Ishikawa (cell line): ENCODE data around the gene PLXNB3.

Source experiments
- CEBPB ChIP-seq: IDR thresholded peaks from 2 replicates; pipeline ENCODE4 v1.6.1; 2012
- CREB1 ChIP-seq: IDR thresholded peaks from 2 replicates; pipeline ENCODE4 v1.6.1; 2012; ENCODE audit warnings: low read depth
- EGR1 ChIP-seq: IDR thresholded peaks from 2 replicates; pipeline ENCODE4 v1.6.1; 2012
- EP300 ChIP-seq: IDR thresholded peaks from 2 replicates; pipeline ENCODE4 v1.6.1; 2012; ENCODE audit warnings: borderline replicate concordance
- FOXM1 ChIP-seq: IDR thresholded peaks from 2 replicates; pipeline ENCODE4 v1.6.1; 2012; ENCODE audit warnings: low read depth, borderline replicate concordance
- NFIC ChIP-seq: IDR thresholded peaks from 2 replicates; pipeline ENCODE4 v1.6.1; 2012
- RAD21 ChIP-seq: IDR thresholded peaks from 2 replicates; pipeline ENCODE4 v1.6.1; 2012; ENCODE audit warnings: low read depth
- REST ChIP-seq: IDR thresholded peaks from 2 replicates; pipeline ENCODE4 v1.6.1; 2012; ENCODE audit warnings: low read depth, mild to moderate bottlenecking
- TAF1 ChIP-seq: IDR thresholded peaks from 2 replicates; pipeline ENCODE4 v1.6.1; 2012; ENCODE audit warnings: low read depth, mild to moderate bottlenecking
- TCF12 ChIP-seq: IDR thresholded peaks from 2 replicates; pipeline ENCODE4 v1.6.1; 2012; ENCODE audit warnings: low read depth
- TEAD4 ChIP-seq: IDR thresholded peaks from 2 replicates; pipeline ENCODE4 v1.6.1; 2012
- USF1 ChIP-seq: IDR thresholded peaks from 2 replicates; pipeline ENCODE4 v1.6.1; 2012
- YY1 ChIP-seq: IDR thresholded peaks from 2 replicates; pipeline ENCODE4 v1.6.1; 2012; ENCODE audit warnings: low read depth
- ZBTB7A ChIP-seq: IDR thresholded peaks from 2 replicates; pipeline ENCODE4 v1.6.1; 2012; ENCODE audit warnings: low read depth
- TF ChIP-seq, protein P1 (sequence below): IDR thresholded peaks from 2 replicates; pipeline ENCODE4 v1.6.1; 2012

The PLXNB3 gene

DNA sequence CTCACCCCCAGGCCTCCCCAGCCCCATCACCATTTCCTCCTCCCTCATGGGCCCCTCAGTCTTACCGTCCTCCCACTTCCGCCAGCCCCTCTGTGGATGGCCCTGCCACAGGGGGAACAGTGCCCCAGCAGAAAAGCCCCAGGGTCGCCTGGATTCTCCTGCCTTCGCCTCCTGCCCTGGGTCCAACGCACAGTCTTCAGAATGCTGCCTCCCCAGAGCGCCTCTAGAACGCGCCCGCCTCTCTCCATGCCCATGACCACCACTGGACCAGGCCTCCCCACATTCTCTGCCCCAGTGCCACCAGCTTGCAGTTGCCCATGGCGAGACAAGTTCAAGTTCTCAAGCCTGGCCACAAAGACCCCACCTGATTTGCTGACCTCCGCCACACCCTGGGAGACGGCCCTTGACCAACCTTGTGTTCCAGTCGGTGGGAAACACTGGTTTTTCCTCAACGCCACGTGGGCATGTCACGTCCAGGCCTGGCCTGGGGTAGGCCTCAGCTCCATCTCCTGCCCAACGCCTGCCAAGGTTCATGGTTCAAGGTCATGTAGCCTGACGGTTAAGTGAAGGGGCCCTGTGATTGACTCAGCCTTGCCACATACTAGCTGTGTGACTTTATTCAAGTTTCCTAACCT lies 634 bp upstream of the PLXNB3 start:
- no peak for TF ChIP-seq USF1
- TF ChIP-seq ZBTB7A, result no peak
- no peak for TF ChIP-seq RAD21
- TF ChIP-seq FOXM1, result no peak
- no peak for TF ChIP-seq EP300
- TF ChIP-seq REST, result no peak

DNA sequence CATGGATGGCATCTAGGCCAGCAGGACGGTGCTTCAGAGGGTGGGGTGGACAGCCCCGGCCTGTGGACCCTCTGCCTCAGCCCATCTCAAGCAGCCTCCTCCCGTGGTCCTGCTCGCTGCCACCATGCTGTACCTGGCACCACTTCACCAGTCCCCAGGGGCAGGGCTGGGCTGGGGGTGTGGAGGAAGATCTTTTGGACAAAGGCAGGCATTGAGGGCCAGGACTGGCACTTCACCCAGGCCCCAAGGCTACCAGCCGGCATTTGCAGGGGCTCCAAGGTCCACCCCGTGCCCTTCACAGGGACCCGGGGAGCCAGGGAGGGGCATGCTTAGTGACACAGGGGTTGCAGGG lies 713 bp downstream of the PLXNB3 start:
- TF ChIP-seq CEBPB (no peak), RAD21 (no peak), USF1 (no peak), REST (no peak), TEAD4 (no peak)

DNA sequence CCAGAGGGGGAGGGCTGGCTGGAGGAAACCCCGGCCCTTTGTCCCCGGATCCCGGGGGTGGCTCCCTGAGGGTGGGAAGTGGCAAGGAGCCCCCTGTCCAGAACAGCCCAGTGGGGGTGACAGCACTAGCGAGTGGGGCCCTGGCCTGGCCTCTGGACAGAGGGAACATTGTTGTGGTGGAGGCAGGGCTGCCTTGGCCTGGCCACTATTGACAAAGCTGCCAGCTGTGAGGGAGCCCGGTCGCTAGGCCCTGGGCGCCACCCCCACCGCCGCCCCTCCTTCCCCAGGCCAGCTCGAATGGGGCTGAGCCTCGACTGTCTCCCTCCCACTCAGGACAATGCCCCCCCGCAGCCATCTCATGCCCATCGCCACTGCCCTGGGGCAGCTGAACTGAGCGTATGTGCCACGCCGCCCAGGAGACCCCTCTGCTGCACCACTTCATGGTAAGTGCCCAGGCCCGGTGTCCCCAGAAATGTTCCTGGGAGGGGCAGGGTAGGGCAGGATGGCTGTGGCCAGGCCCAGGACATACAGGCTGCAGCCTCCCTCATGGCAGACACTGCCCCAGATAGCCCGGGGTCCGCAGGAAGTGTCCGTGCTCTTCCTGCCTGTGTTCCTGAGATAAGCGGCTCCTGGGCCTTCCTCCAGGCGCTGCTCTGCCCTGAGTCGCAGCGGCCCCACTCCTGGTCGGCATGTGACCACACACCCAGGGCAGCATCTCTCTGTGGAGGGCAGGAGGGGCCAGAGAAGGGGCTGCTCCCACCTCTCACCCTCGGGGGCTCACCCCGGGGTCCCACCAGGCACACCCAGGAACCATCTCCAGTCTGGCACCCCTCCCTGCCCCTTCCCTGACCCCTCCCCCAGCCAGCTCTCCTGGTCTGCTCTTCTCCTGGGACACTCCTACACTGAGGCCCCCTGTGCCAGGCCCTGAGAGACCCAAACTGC lies 1.4 kb downstream of the PLXNB3 start:
- TF ChIP-seq CEBPB (no peak), TEAD4 (no peak), RAD21 (no peak), NFIC (no peak), TCF12 (no peak), CREB1 (no peak), YY1 (no peak), USF1 (no peak), ZBTB7A (no peak), TAF1 (no peak), EP300 (no peak), EGR1 (no peak), FOXM1 (no peak), REST (no peak)
- TF ChIP-seq, protein P1, sequence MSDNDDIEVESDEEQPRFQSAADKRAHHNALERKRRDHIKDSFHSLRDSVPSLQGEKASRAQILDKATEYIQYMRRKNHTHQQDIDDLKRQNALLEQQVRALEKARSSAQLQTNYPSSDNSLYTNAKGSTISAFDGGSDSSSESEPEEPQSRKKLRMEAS, result no peak

DNA sequence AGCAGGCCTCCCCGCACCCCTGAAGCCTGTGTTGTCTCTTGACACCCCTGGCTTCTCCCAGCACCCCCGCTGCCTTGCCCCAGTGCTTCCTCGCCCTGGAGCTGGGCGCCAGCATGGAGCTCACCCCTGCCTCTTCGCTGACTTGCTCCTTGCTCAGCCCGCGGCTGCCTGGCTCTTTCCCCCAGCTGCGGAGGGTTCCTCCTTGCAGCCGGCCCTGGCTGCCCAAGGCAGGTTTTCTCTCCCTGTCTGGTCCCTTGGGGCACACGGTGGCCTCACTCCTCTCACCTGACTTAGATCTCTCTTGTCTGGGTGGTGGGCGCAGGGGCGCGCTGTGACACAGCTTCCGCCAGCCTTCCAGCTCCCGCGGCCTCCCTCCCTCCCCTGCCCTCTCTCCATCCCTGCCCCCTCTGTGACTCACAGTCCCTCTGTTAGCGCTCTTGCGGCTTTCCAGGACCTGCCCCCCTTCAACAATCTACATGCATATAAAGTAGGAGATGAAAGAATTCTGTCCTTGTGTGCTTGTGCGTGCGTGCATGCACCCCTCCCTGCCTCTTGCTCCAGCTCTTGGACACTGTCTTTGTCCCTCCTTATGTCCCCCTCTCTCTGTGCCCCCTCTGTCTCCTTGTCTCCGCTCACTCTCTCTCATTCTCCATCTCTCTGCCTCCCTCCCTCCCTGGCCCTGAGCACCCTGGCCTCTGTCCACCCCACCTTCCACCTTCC lies 2.2 kb downstream of the PLXNB3 start:
- TF ChIP-seq EGR1, result no peak
- no peak for TF ChIP-seq USF1
- no peak for TF ChIP-seq TCF12
- no peak for TF ChIP-seq CREB1
- no peak for TF ChIP-seq RAD21
- no peak for TF ChIP-seq TAF1
- no peak for TF ChIP-seq EP300
- TF ChIP-seq YY1, result no peak
- no peak for TF ChIP-seq NFIC
